Epidermal melanocyte (primary cell): ENCODE data around the gene PDE3B.
"Not testable (repeated sequence)": the region's sequence is repeated elsewhere in the genome, so short reads cannot be mapped to it uniquely, and the experiment has no call there.

Experiments
- DNase-seq: peaks from one replicate; pipeline ENCODE4 v3.0.0; 2011; ENCODE audit warnings: low spot score; ENCODE audit not compliant: insufficient read length

Gene PDE3B

DNA sequence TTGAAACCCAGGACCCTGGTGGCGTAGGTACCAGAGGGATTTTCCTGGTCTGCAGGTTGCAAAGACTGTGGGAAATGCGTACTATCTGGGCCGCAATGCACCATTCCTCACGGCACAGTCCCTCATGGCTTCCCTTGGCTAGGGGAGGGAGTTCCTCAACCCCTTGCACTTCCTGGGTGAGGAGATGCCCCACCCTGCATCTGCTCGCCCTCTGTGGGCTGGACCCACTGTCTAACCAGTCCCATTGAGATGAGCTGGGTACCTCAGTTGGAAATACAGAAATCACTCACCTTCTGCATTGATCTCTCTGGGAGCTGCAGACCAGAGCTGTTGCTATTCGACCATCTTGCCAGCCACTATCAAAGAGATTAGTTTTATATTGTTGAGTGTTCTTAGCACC, 100.1 kb downstream of the PDE3B start:
- DNase-seq = not testable (repeated sequence)

DNA sequence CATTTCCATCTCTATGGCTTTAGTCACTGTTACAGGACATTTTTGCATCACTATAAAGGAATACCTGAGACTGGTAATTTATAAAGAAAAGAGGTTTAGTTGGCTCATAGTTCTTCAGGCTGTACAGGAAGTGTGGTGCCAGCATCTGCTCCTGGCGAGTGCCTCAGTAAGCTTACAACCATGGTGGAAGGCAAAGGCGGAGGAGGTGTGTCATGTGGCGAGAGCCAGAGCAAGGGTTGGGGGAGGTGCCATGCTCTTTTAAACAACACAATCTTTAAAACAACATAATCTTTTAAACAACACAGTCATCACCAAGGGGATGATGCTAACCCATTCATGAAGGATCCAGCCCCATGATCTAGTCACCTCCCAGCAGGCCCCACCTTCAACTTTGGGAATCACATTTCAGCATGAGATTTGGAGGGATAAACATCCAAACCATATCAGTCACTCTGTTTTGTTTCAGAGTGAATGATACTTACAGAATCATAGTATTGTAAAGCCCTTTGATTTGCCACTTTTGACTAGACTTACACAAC, 103.3 kb downstream of the PDE3B start:
- no peak for DNase-seq

GRCh38 chr11:14748090-14748489, 104.5 kb downstream of the PDE3B start:
- no peak for DNase-seq

DNA sequence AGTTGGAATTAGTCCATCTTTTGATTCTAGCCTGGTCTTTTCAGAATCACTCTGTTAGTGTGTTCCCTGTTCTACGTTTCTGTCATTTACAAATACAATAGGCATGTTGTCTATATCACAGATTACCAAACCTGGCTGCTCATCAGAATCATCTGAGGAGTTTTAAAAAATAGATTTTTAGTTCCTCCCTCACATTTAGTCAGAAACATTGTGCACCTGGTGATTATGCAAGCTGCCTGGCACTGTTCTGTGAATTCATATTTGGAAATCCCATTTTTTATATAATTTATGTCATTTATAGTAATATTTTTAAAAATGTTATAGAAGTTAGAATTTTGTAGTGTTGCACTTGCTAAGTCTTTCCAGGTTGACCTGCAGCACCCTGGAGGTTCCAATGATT, 107.3 kb downstream of the PDE3B start:
- DNase-seq = no peak

DNA sequence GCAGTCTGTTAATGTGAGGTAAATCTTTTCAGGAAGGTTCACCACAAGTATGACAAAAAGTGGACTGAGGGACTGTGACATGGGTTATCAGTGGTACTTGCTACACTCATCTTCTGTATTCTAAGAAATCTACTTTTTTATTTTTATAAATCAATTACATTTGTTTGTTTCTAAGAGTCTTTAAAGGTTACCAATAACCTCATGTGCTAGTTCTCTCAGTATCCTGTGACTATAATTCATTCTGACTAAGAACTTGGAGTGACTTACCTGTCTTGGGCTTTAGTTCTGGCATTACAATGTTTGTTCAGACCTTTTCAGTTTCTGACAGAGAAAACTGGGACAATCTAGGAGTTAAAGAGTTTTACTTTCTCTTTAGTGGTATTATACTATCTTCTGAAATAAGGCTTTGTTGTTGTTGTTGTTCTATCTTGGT, 108.4 kb downstream of the PDE3B start:
- DNase-seq = no peak

DNA sequence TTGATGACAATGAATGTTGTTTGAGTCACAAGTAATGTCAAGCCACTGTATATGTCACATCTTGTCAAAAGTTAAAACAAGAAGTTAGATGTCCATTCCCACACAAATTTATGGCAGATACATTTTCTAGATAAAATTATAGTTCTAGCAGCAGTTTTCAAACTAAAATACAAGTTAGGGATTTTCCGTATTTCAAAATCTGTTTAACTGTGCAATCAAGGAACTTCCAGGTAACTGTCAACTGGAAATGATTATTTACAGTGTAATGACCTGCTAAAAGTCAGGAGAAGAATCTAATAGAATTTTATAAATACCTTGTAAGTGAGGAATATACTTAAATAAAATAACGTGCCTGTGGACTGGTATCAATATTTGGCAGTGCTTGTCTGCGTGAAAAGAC, 111.5 kb downstream of the PDE3B start:
- no peak for DNase-seq

DNA sequence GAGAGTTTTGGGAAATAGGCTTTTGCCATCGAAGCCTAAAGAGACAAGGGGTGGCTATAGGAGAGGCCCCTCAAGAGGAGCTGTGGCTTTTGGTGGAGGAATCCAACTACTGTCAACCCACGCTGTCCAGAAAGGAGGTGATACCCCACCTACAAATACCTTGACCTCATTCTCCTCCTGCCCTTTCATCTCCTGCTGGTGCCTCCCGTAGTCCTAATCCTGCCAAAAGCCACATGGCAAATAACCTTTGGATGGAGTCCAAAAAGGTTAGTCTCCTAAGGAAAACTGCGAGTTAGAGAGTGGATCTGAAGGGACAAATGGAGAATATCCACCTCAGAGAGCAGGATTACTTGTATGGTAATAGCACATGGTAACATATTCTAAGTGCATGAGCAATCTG, 112.7 kb downstream of the PDE3B start:
- DNase-seq = no peak

DNA sequence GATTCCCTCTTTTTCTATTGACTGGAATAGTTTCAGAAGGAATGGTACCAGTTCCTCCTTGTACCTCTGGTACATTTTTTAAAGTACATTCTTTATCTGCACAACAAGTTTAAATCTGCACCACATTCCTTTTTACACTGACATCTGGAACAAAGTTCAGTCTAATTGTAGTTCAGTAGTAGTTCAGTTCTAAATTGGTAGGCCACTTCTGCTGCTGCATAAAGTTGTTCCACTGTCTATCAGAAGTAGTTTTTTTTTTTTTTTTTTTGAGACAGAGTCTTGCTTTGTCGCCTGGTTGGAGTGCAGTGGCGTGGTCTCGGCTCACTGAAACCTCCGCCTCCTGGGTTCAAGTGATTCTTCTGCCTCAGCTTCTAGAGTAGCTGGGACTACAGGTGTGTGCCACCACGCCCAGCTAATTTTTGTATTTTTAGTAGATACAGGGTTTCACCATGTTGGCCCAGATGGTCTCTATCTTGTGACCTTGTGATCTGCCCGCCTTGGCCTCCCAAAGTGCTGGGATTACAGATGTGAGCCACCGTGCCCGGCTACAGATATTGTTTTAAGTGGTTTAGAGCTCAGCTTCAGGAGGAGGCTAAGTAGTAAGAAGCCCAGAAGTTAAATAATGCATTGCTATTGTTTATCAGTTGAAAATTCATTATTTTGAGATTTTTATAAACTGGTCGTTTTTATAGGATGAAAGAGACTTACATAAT, 115.9 kb downstream of the PDE3B start:
- DNase-seq = not testable (repeated sequence)

- DNase-seq = no peak
These were observed 120.6 kb downstream of the PDE3B start for GRCh38 chr11:14764179-14764578.

- DNase-seq = no peak
These were observed 121.2 kb downstream of the PDE3B start for GRCh38 chr11:14764579-14765527.

DNA sequence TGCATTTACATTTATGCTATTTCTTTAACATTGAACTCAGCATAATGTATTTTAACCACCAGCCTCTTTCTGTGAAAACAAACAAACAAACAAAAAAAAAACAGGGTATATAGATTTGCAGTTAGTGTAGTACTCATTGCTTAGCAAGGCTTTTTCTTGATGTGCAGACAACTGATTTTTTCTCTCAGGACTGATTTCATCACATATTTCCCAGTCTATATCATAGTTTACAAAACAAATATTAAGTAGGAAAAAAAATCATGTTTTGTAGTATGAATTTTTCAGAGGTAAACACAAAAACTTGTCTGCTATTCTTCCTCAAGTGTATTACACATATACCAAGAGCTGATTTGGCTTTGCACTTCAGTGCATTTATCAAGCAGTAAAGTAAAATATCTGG, 123.0 kb downstream of the PDE3B start:
- DNase-seq = no peak

DNA sequence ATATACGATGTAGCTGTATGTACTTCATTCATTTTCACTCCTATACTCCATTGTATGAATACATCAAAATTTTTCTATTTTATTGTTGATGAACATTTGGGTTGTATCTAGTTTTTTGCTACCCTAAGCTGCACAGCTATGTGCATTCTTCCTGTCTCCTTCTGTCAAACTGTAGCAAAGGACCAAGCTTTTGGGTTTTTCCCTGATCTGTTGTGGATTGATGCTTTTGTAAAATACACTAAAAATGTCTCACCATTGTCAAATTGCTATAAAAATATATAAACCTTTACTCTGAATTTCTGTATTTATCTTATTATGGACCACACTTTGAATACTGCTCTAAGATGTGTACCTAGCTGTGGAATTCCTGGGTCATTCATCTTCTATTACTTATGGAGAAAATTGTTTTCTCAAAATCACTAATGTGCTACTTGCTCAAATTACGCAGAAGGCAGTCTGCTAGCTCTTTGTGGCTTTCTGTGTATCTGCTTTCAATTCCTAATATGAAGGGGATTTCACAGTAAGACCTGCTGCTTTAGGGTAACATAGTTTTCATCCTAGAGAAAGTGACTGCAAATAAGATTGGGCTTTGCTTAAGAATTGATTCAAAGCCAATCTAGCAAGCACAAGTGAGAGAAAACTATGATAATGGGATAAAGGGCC, 125.1 kb downstream of the PDE3B start:
- no peak for DNase-seq

GRCh38 chr11:14773755-14774154, 130.2 kb downstream of the PDE3B start:
- no peak for DNase-seq

DNA sequence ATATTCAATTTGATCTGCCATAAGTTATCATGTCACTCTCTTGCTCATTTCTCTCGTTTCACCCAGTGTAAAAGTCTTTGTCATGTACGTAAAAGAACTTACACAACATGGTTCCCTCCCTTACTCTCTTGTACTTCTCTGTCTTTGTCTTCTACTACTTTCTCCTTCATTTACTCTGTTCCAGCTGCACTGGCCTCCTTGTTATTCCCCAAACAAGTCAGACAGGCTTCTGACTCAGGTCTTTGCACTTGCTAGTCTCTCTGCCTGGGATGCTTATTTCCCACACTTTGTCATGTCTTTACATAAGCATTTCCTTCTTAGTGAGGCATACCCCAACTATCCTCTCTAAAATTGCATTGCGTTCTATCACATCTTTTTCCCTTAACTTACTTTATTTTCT, 131.1 kb downstream of the PDE3B start:
- no peak for DNase-seq

- no peak for DNase-seq
These were observed 132.3 kb downstream of the PDE3B start for GRCh38 chr11:14775897-14776296.

DNA sequence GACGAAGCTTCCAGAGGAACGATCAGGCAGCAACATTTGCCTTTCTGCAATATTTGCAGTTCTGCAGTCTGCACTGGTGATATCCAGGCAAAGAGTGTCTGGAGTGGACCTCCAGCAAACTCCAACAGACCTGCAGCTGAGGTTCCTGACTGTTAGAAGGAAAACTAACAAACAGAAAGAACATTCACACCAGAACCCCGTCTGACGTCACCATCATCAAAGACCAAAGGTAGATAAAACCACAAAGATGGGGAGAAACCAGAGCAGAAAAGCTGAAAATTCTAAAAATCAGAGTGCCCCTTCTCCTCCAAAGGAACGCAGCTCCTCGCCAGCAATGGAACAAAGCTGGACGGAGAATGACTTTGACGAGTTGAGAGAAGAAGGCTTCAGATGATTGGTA, 134.9 kb downstream of the PDE3B start:
- DNase-seq = not testable (repeated sequence)

DNA sequence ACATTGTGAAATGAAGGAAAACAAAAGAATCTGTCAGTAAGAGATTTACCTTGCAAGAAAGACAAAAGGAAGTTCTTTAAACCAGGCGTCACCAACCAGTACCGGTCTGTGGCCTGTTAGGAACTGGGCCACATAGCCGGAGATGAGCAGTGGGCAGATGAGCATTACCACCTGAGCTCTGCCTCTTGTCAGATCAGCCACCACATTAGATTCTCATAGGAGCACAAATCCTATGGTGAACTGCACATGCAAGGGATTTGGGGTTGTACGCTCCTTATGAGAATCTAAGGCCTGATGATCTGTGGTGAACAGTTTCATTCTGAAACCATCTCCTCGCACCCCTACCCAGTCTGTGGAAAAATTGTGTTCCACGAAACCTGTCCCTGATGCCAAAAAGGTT, 140.2 kb downstream of the PDE3B start:
- no peak for DNase-seq

GRCh38 chr11:14784230-14784629, 140.6 kb downstream of the PDE3B start:
- no peak for DNase-seq

DNA sequence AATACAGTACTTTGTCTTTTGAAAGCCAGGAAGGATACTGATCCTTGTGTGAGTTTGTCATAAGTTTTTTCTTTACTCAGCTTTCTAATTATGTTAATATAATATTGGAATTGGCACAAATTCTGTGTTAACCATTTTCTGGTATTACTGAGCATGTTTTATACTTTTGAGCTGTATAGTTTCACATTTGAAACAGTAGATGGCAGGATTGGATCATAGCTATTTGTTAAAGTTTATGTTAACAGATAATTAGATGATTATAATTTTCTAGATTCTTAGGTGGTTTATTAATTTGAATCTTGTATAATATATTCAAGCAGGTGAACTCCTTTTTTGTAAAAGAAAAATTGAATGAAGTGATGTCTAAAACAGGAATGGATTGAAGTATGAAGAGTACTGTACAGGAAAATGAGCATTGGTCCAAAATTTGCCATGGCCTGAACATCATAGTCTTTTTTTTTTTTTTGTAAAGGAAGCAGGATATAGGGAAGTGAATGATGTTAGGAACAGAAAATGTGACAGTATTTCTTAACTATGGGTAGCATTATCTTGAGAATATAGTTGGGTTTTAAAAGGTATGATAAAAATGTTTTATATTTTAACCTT, 146.4 kb downstream of the PDE3B start:
- no peak for DNase-seq

- no peak for DNase-seq
These were observed 149.9 kb downstream of the PDE3B start for GRCh38 chr11:14793546-14793945.

DNA sequence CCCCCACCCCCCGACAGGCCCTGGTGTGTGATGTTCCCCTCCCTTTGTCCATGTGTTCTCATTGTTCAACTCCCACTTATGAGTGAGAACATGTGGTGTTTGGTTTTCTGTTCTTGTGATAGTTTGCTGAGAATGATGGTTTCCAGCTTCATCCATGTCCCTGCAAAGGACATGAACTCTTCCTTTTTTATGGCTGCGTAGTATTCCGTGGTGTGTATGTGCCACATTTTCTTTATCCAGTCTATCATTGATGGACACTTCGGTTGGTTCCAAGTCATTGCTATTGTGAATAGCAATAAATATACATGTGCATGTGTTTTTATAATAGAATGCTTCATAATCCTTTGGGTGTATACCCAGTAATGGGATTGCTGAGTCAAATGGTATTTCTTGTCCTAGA, 152.4 kb downstream of the PDE3B start:
- not testable (repeated sequence) for DNase-seq
